Limb (tissue), 2 donors: ENCODE measurements around the gene DNAAF8.

Source experiments
- DNase-seq, 2 donors: peaks; one replicate each; pipeline ENCODE4 v3.0.0-alpha.2; 2016; ENCODE audit errors: extremely low spot score in 2 of 2

The DNAAF8 gene

DNA sequence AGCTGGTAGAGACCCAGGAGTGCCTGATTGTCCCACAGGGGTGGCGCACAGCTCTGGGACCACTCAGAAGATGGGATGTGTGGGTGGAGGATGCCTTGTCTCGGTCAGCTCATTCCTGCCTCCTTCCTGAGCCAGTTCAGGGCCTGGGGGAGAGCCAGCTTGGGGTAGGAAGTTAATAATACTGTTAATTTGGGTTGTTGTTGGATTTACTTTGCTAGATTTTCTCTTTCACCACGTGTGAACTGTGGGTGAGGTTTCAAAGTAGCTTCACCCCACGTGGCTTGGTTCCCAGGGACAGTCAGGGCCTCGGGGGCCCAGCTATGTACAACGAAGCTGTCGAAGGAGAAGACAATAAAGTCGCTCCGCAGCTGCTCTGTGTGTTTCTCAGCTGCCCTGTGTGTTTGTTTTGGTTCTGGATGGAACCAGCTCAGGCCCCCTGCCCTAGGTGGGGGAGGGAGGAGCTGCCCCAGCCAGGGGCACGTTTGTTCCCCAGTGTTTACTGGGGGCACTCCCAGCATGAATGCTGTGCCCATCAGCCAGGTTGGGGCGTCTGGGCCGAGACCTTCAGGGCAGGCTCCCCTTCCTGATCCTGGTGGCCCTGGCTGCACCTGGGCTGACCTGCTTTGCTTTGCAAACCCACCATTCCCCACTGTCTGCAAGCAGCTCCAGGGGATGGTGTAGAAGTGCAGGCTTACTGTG lies 38.7 kb upstream of the DNAAF8 start:
- DNase-seq = no peak

DNA sequence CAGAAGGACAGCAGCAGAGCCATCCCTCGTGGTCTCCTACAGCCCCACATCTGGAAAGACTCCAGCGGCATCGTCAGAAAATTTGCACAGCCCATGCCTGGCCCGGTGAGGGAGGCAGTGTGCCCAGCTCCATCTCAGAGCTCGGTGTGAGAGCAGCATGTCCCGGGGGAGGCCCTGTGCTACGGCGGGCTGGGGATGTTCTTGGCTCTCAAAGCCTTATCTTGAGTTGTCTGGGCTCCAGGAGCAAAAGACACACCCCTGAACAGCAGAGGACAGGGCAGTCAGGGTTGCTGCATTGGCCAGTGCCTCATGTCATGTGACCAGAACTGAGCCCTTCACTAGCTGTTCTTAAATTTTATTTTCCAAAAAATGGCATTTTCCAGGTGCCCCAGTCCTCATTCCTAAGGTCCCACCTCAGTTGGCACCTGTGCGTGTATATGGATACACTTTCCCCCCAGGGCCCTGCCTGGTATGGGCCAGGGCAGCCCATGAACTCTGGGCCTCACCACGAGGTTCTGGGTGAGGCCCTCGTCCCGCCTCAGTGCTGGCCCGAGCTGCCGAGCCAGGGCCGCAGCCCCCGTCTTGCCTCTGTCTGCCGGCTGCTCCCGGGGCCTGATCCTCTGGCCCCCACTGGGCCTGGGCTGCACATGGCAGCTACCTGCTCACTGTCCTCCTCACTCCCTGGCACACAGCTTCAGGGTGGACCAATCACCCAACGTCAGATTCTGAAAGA lies 38.0 kb upstream of the DNAAF8 start:
- no peak for DNase-seq

DNA sequence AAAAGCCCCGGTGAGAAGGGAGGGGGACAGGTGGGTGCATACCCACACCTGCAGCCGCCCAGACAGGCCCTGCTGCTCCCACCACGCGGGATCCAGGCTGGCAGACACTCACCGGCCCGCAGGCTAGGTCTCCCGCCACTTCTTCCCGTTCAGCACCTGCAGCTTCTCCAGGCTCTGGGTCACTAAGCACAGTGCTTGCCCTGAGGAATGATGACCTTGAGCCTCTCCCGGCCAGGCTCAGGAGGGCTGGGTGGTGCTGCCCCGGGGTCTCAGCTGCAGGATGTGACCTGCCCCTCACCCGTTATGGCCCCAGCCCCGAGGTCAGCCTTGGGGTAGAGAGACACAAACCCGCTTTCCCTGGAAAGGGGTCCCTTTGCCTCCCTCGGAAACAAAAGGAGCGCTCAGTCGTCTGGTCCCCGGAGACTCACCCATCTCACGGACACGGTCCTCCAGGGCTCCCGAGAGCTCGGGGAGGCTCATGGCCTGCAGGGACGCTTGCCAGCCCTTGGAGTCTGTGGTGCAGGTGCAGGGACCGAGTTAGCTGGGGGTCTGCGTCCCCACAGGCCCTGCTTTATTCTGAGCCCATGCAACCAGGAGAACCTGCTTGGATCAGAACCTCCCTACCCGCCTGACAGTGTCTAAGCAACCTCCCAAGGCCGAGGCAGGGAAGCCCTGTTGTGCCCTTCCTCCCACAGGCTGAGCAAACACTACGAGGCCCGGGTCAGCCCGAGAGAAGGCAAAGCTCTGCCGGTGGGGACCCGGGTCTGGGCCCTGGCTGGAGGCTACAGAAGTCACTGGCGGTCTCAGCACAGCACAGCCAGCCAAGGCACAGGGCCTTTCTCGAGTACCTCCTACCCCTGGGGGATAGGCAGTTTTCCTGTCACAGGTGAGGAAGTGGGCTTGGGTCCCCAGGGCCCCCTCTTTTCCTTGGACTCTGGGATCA lies 37.2 kb upstream of the DNAAF8 start:
- DNase-seq = no peak

DNA sequence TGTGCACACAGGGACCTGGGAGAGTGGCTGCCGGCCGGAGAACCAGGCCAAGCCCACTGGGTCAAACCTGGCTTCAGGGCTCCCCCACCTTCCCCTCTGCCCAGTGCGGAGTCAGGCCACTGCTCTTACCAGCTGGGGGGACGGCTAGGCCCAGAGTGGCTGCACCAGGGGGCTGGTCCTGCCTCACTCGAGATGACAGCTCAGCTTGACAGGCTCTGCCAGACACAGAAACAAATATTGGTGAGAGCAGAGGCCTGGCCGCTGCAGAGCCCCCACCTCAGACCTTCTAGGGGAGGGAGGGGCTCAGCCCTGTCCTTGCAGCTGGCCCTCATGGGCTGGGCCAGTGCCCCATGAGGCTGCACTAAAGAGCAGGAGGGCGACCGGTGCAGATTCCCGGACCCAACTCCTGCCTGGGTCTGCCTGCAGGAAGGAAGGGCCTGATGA lies 36.5 kb upstream of the DNAAF8 start:
- no peak for DNase-seq

DNA sequence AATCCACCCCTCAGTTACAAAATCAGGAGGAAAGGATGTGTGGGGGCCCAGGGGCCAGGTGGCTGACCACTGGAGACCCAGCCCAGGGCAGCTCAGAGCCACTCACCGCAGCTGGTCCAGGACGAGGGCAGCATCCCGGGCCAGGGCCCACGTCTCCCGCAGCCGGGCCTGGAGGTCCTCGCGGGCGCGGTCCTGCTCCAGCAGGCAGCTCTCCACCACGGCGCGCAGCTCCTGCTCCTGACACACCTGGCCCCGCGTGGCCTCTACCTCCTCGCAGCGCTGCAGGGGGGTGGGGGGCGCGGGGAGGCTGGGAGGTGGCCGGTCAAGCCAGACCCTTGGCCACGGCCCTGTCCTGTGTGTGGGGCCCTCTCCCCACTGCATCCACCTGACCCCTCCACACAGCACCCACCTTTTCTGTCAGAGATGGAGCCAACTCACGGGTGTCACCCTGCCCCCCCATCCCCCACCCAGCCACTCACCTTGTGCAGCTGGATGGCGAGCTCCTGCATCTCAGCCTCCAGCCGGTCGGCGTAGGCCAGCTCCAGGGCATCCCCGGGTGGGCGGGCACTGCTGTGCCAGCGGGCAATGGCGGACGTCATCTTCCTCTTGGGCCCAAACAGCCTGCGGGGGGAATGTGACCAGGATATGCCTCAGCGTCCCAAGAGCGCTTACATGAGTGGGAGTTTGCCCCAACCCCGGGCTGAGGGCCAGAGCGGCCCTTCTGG lies 35.9 kb upstream of the DNAAF8 start:
- DNase-seq = no peak

DNA sequence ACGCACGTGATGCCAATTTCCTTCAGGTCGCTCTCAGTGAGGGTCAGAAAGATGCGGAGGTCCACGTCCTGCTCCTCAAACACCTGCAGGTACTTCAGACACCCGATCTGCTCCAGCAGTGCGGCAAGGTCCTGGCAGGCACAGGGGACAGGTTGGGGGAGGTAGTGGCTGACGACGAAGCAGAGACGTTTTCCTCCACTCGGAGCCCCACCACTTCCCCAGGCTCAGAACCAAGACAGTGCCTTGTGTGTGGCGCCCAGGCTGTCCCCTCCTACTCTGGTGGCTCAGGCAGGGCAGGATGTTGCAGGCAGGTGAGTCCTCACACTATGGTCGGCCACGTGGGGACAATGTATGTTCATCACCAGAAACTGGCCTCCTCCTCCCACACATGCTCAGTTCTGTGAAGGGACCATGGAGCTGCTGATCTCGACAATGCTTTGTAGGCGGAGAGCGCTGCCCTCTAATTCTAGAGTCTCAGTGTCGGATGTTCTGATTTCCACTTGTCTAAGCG lies 35.2 kb upstream of the DNAAF8 start:
- no peak for DNase-seq

DNA sequence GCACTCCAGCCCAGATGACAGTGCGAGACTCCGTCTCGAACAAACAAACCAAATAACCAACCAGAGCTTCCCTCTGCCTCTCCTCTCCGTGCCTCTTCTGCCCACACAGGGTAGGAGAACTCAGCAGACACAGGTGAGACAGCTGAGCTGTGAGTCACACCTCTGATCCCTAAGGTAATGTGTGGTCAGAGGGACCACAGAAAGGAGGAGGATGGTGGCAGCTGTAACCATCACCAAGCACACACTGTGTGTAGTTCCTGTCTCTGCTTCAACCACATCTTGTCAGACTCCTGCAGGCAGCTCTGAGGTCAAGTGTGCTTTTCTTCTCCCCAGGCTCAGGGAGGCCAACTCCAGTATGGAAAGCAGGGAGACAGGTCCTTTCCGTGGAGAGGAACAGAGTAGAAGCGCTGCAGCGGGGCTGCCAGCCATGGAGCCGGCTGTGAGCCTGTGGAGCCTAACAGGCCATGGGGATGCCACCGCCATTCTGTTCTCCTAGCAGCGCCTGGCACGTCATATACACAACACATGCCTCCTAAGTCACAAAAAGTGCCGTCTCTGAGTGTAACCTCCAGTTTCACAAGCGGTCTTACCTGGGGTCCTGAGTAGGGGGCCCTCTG lies 33.8 kb upstream of the DNAAF8 start:
- DNase-seq = no peak

DNA sequence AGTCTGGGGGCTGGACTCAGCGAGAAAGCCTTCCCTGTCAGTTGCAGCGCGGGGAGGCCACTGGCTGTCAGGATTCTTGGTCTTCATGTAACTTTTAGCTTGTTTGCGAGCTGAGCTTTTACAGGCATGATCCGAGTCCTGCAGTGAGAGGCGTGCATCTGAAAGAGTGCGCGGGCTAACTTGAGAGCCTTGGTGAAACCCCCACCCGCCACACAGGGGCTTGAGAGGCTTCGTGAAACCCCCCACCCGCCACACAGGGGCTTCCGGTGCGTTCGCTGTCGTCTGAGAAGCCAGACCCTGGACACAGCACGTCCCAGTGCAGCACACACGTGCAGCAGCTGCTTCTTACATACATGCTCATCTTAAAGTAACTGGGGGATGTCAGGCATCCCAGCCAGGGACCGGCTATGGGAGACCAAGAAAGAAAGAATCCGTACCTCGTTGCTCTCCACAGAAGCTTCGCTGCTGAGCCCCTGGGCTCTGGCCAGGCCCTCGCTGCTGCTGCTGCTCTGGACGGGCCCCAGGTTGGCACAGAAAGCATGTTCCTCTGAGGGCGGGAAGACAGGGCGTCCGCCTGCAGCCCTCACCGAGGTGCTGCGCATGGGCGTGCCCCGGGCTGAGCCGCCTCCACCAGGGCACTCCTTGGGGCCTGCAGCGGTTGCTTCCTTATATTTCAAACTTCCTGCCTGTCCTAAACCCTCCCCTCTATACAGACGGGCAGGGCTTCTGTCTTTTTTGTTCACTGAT lies 33.2 kb upstream of the DNAAF8 start:
- DNase-seq = no peak

DNA sequence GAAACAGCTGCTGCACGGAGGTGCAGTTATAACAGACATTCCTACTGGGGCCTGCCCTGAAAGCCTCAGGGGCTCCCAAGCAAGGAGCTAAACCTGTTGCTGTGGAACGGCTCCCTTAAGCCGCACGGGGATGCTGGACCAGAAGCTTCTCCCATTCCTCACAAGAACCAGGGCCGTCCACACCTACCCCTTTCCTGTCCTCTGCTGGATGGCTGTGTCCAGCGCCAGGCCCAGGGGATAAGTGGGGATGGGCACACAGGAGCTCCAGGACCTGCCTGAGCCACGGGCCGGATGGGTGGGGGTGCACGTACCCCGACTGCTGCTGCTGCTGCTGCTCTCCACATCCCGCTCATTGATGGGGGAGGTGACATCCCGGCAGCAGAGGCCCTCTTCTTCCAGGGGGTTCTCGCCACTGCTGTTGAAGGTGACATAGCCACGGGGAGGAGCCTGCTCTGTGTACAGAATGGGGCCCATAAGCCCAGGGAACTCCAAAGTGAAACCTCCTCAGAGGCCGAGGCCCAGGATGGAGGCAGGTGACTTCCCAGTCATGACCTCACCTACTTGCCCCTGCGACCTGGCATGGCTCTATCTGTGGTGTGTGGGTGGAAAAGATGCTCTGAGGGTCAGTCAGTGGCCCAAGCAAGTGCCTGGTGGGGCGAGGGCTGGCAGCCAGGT lies 32.4 kb upstream of the DNAAF8 start:
- no peak for DNase-seq

DNA sequence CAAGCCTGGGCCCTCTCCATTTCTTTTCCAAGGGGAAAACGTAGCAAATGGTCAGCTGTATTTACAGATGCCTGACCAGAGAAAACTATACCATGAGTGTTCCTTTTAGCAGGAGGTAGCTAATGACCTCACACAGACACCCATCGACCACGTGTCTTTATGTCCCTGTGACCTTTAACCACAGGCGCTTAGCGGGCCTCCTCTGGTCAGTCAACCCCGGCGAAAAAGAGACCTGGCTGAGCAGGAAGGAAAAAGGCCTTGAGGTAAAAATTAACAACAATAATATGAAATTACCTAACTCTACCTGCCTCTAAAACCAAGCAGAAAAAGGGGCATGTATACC lies 31.9 kb upstream of the DNAAF8 start:
- DNase-seq = no peak

DNA sequence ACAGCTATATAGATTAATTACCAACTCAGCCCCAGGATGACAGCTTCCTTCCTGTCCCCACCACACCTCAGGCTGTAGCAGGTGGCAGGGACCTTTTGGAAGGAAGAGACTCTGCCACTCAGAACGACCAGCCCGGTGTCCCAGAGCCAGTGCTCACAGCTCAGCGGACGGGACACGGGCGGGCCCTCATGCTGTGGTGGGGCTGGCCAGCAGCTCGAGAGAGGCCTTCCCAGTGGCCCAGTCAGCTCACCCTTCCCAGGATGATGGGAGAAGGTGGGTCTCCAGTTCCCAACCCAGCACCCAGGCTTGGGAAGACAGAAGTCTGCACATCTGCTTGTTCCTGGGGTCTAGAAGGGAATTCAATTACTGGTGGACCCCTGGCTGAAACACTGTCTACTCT lies 30.4 kb upstream of the DNAAF8 start:
- DNase-seq = no peak

DNA sequence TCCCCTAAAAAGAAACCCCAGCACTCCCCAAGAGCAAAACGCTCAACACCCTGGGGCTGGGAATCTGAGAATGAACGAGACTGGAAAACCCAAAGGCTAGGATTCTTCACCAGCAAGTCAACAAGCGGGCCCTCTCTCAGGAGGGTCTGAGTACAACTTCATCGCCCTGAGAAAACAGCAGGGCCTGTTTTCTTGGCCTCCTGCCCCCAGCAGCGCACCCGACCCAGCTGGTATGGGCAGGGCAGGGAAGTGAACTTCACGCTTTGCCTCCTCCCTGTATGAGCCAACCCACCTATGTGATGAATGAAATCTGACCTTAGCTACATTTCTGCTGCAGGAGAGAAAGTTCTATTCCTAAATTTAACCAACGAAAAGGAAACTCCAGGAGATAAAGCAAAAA lies 29.8 kb upstream of the DNAAF8 start:
- no peak for DNase-seq

DNA sequence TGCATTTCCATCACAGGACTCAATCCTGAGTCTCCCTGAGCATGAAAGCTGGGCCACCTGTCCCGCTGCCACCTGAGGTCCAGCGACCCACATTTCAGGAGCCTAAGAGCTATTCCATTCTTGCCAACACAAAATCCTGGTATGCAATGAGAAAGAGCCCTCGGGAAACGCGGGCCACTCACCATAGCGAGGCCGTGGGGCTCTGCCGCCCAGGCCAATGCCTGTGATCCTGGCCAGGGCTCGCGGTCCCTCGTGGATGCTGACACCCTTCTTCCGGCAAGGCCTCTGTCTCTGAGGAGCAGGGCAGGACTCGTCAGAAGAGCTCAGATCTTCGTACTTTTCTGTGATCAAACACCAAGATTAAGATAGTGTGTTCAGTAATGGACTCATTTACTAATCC lies 29.4 kb upstream of the DNAAF8 start:
- DNase-seq = no peak

DNA sequence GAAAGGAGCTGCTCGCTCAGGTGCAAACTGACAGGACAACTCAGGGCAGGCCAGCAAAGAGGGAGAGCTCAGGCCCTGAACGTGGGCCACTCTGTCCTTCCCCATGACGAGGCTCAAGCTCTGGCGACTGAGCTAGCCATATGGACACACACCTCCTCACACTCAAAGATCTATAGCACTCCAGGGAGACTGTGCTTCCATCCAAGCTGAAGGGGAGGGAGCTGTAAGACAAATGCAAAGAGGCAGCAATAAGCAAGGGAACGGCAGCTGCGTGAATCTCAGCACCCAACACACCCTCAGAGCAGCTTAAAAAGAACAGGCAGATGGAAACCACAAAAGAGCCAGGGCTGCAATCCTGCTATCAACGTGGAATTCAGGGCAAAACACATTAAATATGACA lies 27.5 kb upstream of the DNAAF8 start:
- no peak for DNase-seq

DNA sequence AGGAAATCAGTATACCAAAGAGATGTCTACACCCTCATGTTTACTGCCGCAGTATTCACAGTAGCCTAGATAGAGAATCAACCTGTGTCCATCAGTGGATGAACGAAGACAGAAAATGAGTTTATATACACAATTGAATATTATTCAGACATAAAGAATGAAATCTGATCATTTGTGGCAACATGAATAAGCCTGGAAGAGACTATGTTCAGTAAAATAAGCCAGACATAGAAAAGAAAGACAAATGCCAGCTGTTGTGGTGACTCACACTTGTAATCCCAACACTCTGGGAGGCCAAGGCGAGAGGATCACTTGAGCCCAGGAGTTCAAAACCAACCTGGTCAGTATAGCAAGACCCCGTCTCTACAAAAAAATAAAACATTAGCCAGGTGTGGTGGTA lies 24.9 kb upstream of the DNAAF8 start:
- no peak for DNase-seq

DNA sequence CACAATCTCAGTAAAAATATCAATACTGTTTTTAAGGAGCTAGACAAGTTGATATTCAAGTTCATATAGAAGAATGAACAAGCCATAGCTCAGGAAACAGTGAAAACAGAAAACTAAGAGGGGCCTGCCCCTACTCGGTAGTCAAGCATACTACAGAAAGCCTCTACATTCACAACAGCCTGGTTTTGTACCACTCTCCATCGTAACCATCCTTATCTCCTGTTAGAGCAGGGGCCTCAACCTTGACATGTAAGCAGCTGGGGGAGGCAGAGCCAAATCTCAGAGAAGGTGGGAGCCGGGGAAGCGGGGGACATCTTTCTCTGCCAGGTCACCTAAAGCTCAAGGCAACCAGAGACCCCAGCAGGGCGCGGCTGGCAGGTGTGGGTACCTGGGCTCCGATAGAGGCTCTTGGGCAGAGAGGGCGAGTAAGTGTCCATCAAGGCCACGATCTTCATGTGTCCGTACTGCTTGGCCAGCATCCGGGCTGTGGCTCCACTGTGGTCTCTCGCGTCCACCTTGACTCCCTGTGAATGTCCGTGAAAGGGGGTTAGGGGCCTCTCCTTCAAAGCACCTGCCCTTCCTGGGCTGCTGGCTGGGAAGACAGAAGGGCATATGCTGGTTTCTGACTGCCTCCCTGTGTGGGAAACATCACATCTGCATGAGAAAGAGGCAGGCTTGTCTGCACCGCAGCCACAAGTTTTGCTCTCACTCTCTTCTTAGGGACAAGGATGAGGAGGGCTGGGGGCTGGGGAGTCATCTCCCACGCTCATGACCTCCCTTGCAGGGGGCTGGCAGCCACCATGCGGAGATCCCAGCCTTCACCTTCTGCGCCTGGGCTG lies 20.5 kb upstream of the DNAAF8 start:
- DNase-seq = no peak

DNA sequence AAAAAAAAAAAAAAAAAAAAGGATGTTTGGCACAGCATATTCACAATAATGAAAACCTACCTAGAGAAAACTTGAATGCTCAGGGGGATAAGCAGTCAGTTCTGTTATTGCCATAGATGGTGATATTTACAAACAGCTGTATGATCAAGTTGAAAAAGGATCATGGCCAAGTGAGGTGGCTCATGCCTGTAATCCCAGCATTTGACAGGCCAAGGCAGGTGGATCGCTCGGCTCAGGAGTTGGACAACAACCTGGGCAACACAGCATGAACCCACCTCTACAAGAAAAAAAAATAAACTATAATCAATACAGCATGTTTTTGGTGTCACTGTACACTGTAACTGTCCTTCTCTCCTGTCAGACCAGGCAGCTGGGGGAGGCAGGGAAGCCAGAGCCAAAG lies 19.3 kb upstream of the DNAAF8 start:
- DNase-seq = no peak

DNA sequence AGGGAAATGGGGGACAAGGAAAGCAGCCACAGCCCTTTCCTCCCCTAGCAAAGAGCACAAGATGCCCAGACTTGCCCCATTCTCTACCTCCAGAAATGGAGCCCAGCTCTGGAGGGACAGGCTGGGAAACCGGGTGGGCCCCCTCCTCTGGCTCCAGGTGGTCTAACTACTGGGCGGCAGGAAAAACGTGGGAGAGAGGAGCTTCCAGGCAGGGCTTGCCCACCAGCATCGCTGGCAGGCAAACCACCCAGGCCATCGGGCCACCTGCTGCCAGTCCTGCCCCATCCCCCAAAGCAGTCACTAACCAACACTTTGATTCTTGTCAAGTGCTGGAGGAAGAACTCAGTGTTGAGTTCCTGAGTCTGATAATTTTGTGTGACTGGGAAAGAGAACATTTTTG lies 15.9 kb upstream of the DNAAF8 start:
- no peak for DNase-seq
